HepG2 (cell line): Measurements from ENCODE around the gene ARMC10. TPM values are rescaled to one million over a fixed set of nuclear protein-coding genes. Genes with fewer than 3 reads are reported as not detected.

ENCODE experiments used
- CTCF ChIP-seq: sonication (generic); formaldehyde crosslinking; IDR thresholded peaks from 2 replicates; pipeline ENCODE4 v1.5.0; 2020; ENCODE audit warnings: mild to moderate bottlenecking, missing genetic modification reagents, moderate library complexity
- ETV5 ChIP-seq: IDR thresholded peaks from 2 replicates; pipeline ENCODE4 v1.6.1; 2018; ENCODE audit warnings: missing biosample characterization, missing genetic modification reagents, inconsistent platforms, borderline replicate concordance
- GRHL1 ChIP-seq: sonication (generic); formaldehyde crosslinking; conservative IDR thresholded peaks from 2 replicates; pipeline ENCODE4 v1.8.0; 2022; ENCODE audit warnings: missing genetic modification reagents
- IRX3 ChIP-seq: sonication (generic); formaldehyde crosslinking; IDR thresholded peaks from 2 replicates; pipeline ENCODE4 v1.8.1; 2023; ENCODE audit warnings: mild to moderate bottlenecking, low read depth, missing genetic modification reagents, borderline replicate concordance
- KAT8 ChIP-seq: IDR thresholded peaks from 2 replicates; pipeline ENCODE4 v1.6.1; 2016; ENCODE audit warnings: missing genetic modification reagents, missing compliant biosample characterization
- LBX2 ChIP-seq: sonication (generic); formaldehyde crosslinking; IDR thresholded peaks from 2 replicates; pipeline ENCODE4 v1.5.0; 2020; ENCODE audit warnings: missing genetic modification reagents, mild to moderate bottlenecking, borderline replicate concordance
- NPAS2 ChIP-seq: sonication (generic); formaldehyde crosslinking; IDR thresholded peaks from 2 replicates; pipeline ENCODE4 v1.8.0; 2022; ENCODE audit warnings: mild to moderate bottlenecking, missing genetic modification reagents, borderline replicate concordance
- NR2C2 ChIP-seq: sonication (generic); formaldehyde crosslinking; IDR thresholded peaks from 2 replicates; pipeline ENCODE4 v1.4.0; 2020; ENCODE audit warnings: missing genetic modification reagents, mild to moderate bottlenecking, moderate library complexity, borderline replicate concordance
- SOX13 ChIP-seq, 3 experiments: fragments of 450-650 bp in 1 of 3; sonication (generic) in 1 of 3; formaldehyde crosslinking in 1 of 3; IDR thresholded peaks in 2 of 3; conservative IDR thresholded peaks in 1 of 3; 2 replicates each; pipeline versions ENCODE4 v1.5.0 to v1.6.1; 2016 to 2020; ENCODE audit warnings: antibody characterized with exemption in 1 of 3, mild to moderate bottlenecking in 1 of 3, missing compliant biosample characterization in 1 of 3, missing genetic modification reagents in 1 of 3, moderate library complexity in 1 of 3
- TFDP2 ChIP-seq: sonication (generic); formaldehyde crosslinking; IDR thresholded peaks from 2 replicates; pipeline ENCODE4 v1.4.0; 2020; ENCODE audit warnings: missing genetic modification reagents
- ZFX ChIP-seq: sonication (generic); formaldehyde crosslinking; IDR thresholded peaks from 2 replicates; pipeline ENCODE4 v1.4.0; 2020; ENCODE audit warnings: mild to moderate bottlenecking, low read depth, missing genetic modification reagents, moderate library complexity
- ZKSCAN1 ChIP-seq: fragments of 150-350 bp; IDR thresholded peaks from 2 replicates; pipeline ENCODE4 v1.6.1; 2014; ENCODE audit warnings: low read length
- ZNF574 ChIP-seq: sonication (generic); formaldehyde crosslinking; IDR thresholded peaks from 2 replicates; pipeline ENCODE4 v1.4.0; 2020; ENCODE audit warnings: missing genetic modification reagents
- ZNF761 ChIP-seq: sonication (generic); formaldehyde crosslinking; conservative IDR thresholded peaks from 2 replicates; pipeline ENCODE4 v1.4.0; 2020; ENCODE audit warnings: mild to moderate bottlenecking, missing genetic modification reagents
- ZSCAN20 ChIP-seq: sonication (generic); formaldehyde crosslinking; IDR thresholded peaks from 2 replicates; pipeline ENCODE4 v1.4.0; 2020; ENCODE audit warnings: missing genetic modification reagents, mild to moderate bottlenecking, borderline replicate concordance
- ZSCAN5A ChIP-seq: sonication (generic); formaldehyde crosslinking; IDR thresholded peaks from 2 replicates; pipeline ENCODE4 v1.8.0; 2022; ENCODE audit warnings: mild to moderate bottlenecking, missing genetic modification reagents, borderline replicate concordance
- polyA plus RNA-seq, 8 experiments: library from polyadenylated mRNA; depleted of rRNA in 3 of 8; stranded (reverse) in 7 of 8; unstranded in 1 of 8; fragments of >200 nt; fragmentation: Illumina TruSeq in 4 of 8; extraction: Trizol in 4 of 8; gene quantifications; 2 replicates each; pipeline versions ENCODE4 v1.2.1 to v1.2.3, GENCODE V29; 2011 to 2016; ENCODE audit warnings: low read depth in 4 of 8, missing spikeins in 1 of 8, mixed read lengths in 1 of 8; ENCODE audit not compliant: insufficient read depth in 1 of 8
- total RNA-seq, 5 experiments: library from RNA; depleted of rRNA; stranded (reverse); fragments of >200 nt; fragmentation: Illumina TruSeq; extraction: Trizol; gene quantifications; 2 replicates each; pipeline ENCODE4 v1.2.3, GENCODE V29; 2016; ENCODE audit warnings: low read depth in 1 of 5

Gene ARMC10
- total and polyA plus RNA-seq, 2 of the 13 experiments (the other 11 are each of a cell fraction or from before 2014, with no cell fraction given), result 11.3 to 23.7 TPM

GRCh38 chr7:103074519-103075336, at the start of gene ARMC10, which contains the start of gene FBXL13 (continued):
- TF ChIP-seq ZNF574 (0 out of 2 replicates have a peak, but pooled peaks have one; percentile 69), SOX13 (IDR thresholded peaks at IDR 0.05) (no peak), SOX13 (CRISPR knock-in tag; conservative IDR thresholded peaks at IDR 0.05 in 1 of 2, IDR thresholded peaks at IDR 0.05 in 1 of 2) (peak in 1 of 2 experiments; percentile 37; a peak in 1 of 4 replicates), ZNF761 (CRISPR knock-in tag) (no peak), ZSCAN20 (CRISPR knock-in tag) (no peak; the same call in 1 of the 2 replicates), ETV5 (peak; percentile 62; the same call in 1 of the 2 replicates), ZFX (CRISPR knock-in tag) (peak; percentile 87), IRX3 (peak; percentile 79; the same call in 1 of the 2 replicates), NPAS2 (no peak), LBX2 (CRISPR knock-in tag) (0 out of 2 replicates have a peak, but pooled peaks have one; percentile 11), NR2C2 (CRISPR knock-in tag) (peak; percentile 69), ZSCAN5A (peak; percentile 88; the same call in 1 of the 2 replicates), ZKSCAN1 (no peak), GRHL1 (no peak), TFDP2 (CRISPR knock-in tag) (peak; percentile 23), CTCF (CRISPR knock-in tag) (peak; percentile 35; the same call in 1 of the 2 replicates), KAT8 (CRISPR knock-in tag) (peak; percentile 65; the same call in 1 of the 2 replicates)
